PC-3 (cell line): Measurements from ENCODE around the gene TST. TPM values are rescaled to one million over a fixed set of nuclear protein-coding genes. Genes with fewer than 3 reads are reported as not detected.

Experiments used
- ATAC-seq: fragments of 200-7000 bp; cut with Tn5 transposase; 2 replicates; pipeline ENCODE4 v1.9.1; 2020; ENCODE audit warnings: mild to moderate bottlenecking, moderate library complexity
- BruUV-seq: library from RNA; stranded (reverse); fragments of 400-500 nt; replicated peaks from 2 replicates; lab custom pipeline; 2021; lab: Mats Ljungman, UMichigan
- CTCF ChIA-PET: fragments of 300-600 bp; sonication (Branson Sonifier 250); formaldehyde crosslinking; loops from one replicate; lab custom pipeline; 2022; ENCODE audit warnings: antibody characterized with exemption; lab: Charles Lee
- POLR2A ChIA-PET: fragments of 300-600 bp; sonication (Branson Sonifier 250); formaldehyde crosslinking; loops from one replicate; lab custom pipeline; 2022; ENCODE audit warnings: antibody characterized with exemption; ENCODE audit not compliant: unreplicated experiment; lab: Charles Lee
- DNase-seq: peaks from one replicate; pipeline ENCODE4 v3.0.0-alpha.2; 2015
- H2AFZ ChIP-seq: fragments of 300-600 bp; sonication (generic); 2 replicates; pipeline ENCODE4 v1.6.0; 2016; ENCODE audit warnings: antibody characterized with exemption, low read length
- H3F3A ChIP-seq: fragments of 300-600 bp; sonication (generic); one replicate; pipeline ENCODE4 v1.6.0; 2017; ENCODE audit warnings: antibody characterized with exemption, low read length, control low read depth, mild to moderate bottlenecking; ENCODE audit not compliant: unreplicated experiment
- H3K27ac ChIP-seq: fragments of 300-600 bp; sonication (generic); 2 replicates; pipeline ENCODE4 v1.5.1; 2016; ENCODE audit warnings: mild to moderate bottlenecking, low read length
- H3K27me3 ChIP-seq: fragments of 300-600 bp; sonication (generic); 2 replicates; pipeline ENCODE4 v1.6.1; 2016; ENCODE audit warnings: low read length, mixed read lengths
- H3K36me3 ChIP-seq: fragments of 300-600 bp; sonication (generic); 2 replicates; pipeline ENCODE4 v1.6.1; 2016; ENCODE audit warnings: low read depth, mixed run types, low read length, mixed read lengths
- H3K4me1 ChIP-seq: fragments of 300-600 bp; sonication (generic); 2 replicates; pipeline ENCODE4 v1.5.1; 2016; ENCODE audit warnings: low read length; ENCODE audit not compliant: insufficient read depth
- H3K4me2 ChIP-seq: fragments of 300-600 bp; sonication (generic); 2 replicates; pipeline ENCODE4 v1.6.0; 2016; ENCODE audit warnings: low read length
- H3K4me3 ChIP-seq: fragments of 300-600 bp; sonication (generic); 2 replicates; pipeline ENCODE4 v1.5.1; 2016; ENCODE audit warnings: mild to moderate bottlenecking, low read length, mixed read lengths
- H3K79me2 ChIP-seq: fragments of 300-600 bp; sonication (generic); 2 replicates; pipeline ENCODE4 v1.6.1; 2017; ENCODE audit warnings: low read length, mixed read lengths
- H3K9ac ChIP-seq: fragments of 300-600 bp; sonication (generic); 2 replicates; pipeline ENCODE4 v1.6.0; 2016; ENCODE audit warnings: mild to moderate bottlenecking, low read length
- H3K9me2 ChIP-seq: fragments of 300-600 bp; sonication (generic); replicated peaks from 2 replicates; pipeline ENCODE4 v1.6.1; 2016; ENCODE audit warnings: mixed run types, low read length, mixed read lengths
- H3K9me3 ChIP-seq: fragments of 300-600 bp; sonication (generic); 2 replicates; pipeline ENCODE4 v1.6.1; 2016; ENCODE audit warnings: low read length, mixed read lengths
- H4K20me1 ChIP-seq: fragments of 300-600 bp; sonication (generic); 2 replicates; pipeline ENCODE4 v1.6.1; 2016; ENCODE audit warnings: low read length, mixed read lengths
- CTCF ChIP-seq: fragments of 300-600 bp; sonication (generic); conservative IDR thresholded peaks from 2 replicates; pipeline ENCODE4 v1.5.1; 2017; ENCODE audit warnings: antibody characterized with exemption, low read depth, mild to moderate bottlenecking, low read length
- EZH2 ChIP-seq: fragments of 300-600 bp; sonication (generic); IDR thresholded peaks from one replicate; pipeline ENCODE4 v1.6.1; 2017; ENCODE audit warnings: antibody characterized with exemption, mild to moderate bottlenecking, low read length; ENCODE audit not compliant: unreplicated experiment
- EZH2phosphoT487 ChIP-seq: fragments of 300-600 bp; sonication (generic); IDR thresholded peaks from 2 replicates; pipeline ENCODE4 v1.6.1; 2018; ENCODE audit warnings: mild to moderate bottlenecking, antibody characterized with exemption, low read length, borderline replicate concordance
- intact Hi-C: fragments of 100-400 bp; cut with micrococcal nuclease; formaldehyde crosslinking; loops from 2 replicates; pipeline ENCODE4 v1.9.0; 2023
- total RNA-seq: library from RNA; depleted of rRNA; stranded (reverse); fragments of >200 nt; gene quantifications from 2 replicates; pipeline ENCODE4 v1.2.3, GENCODE V29; 2014; rRNA removed

TST gene
- total RNA-seq, 1 experiment from 2014 or later, result 35.9 TPM

- H2AFZ ChIP-seq, result 0 out of 2 replicates have a peak overlapping the region, but pooled peaks have one; percentile 26
- no peak for TF ChIP-seq CTCF
- no peak for TF ChIP-seq EZH2
- TF ChIP-seq EZH2phosphoT487, result no peak
- BruUV-seq, result no TSS peak
- H3K4me3 ChIP-seq, result no peak overlapping the region; the same call in 1 of the 2 replicates
- no peak for DNase-seq
- no peaks in the 10 kb centered on the region for H3K79me2 ChIP-seq
- no peak overlapping the region for H3K27ac ChIP-seq
- H3K36me3 ChIP-seq, result no peaks in the 10 kb centered on the region
- POLR2A ChIA-PET, result no interaction called here
- CTCF ChIA-PET, result no interaction called here
- H3F3A ChIP-seq, result no peaks in the 10 kb centered on the region
- intact Hi-C loops, result no loop called here
- no peak overlapping the region for H3K9ac ChIP-seq
- H3K9me3 ChIP-seq, result no peaks in the 10 kb centered on the region
- H3K4me1 ChIP-seq, result no peaks in the 10 kb centered on the region
- H3K9me2 ChIP-seq, result no peaks in the 10 kb centered on the region
- ATAC-seq, result no peak
- no peaks in the 10 kb centered on the region for H4K20me1 ChIP-seq
- H3K27me3 ChIP-seq, result peaks cover 12% of the 10 kb centered on the region; the same call in 1 of the 2 replicates
- H3K4me2 ChIP-seq, result no peak overlapping the region
These were observed 55.9 kb downstream of the TST start for GRCh38 chr22:36963302-36963701.

GRCh38 chr22:36961626-36962025 lies 57.6 kb downstream of the TST start:
- POLR2A ChIA-PET, result no interaction called here
- H3K4me3 ChIP-seq, result no peak overlapping the region
- no TSS peak for BruUV-seq

More at GRCh38 chr22:36961626-36962025, 57.6 kb downstream of the TST start:
- Histone ChIP-seq H3K4me1 (no peaks in the 10 kb centered on the region), H3F3A (no peaks in the 10 kb centered on the region), H3K27me3 (peaks cover 12% of the 10 kb centered on the region; the same call in 1 of the 2 replicates), H3K9me3 (no peaks in the 10 kb centered on the region), H3K9ac (no peak overlapping the region), H3K79me2 (no peaks in the 10 kb centered on the region), H4K20me1 (no peaks in the 10 kb centered on the region), H3K36me3 (no peaks in the 10 kb centered on the region), H3K4me2 (no peak overlapping the region), H3K9me2 (no peaks in the 10 kb centered on the region), H2AFZ (no peak overlapping the region), H3K27ac (no peak overlapping the region)
- intact Hi-C loops, result no loop called here
- TF ChIP-seq EZH2, result no peak
- no peak for TF ChIP-seq CTCF
- TF ChIP-seq EZH2phosphoT487, result no peak
- DNase-seq (no peak), ATAC-seq (no peak)
- CTCF ChIA-PET, result no interaction called here

Other genes with a start within 250 kb of the TST start
- 19.9 and 23.3 TPM in 2 replicates for gene IFT27, start 243.3 kb downstream of the TST start, total RNA-seq
- gene PVALB, start 202.4 kb downstream of the TST start, total RNA-seq, result not detected in 2 replicates
- 0.47 TPM in 1 of 2 replicates, not detected in the other for gene NCF4, start 158.4 kb downstream of the TST start, total RNA-seq
- 0.12 TPM in 1 of 2 replicates, not detected in the other for gene CSF2RB, start 105.8 kb downstream of the TST start, total RNA-seq
- gene MPST, start 295 bp upstream of the TST start, total RNA-seq, result 87.5 and 97.0 TPM in 2 replicates
- 22.1 and 25.9 TPM in 2 replicates for gene KCTD17, start 32.3 kb upstream of the TST start, total RNA-seq
- 0.04 TPM in 1 of 2 replicates, not detected in the other for gene TMPRSS6, start 90.3 kb upstream of the TST start, total RNA-seq
- gene IL2RB, start 130.5 kb upstream of the TST start, total RNA-seq, result not detected in 2 replicates
- 3.8 and 5.5 TPM in 2 replicates for gene C1QTNF6, start 168.8 kb upstream of the TST start, total RNA-seq
- 0.55 TPM in 1 of 2 replicates, not detected in the other for gene SSTR3, start 193.0 kb upstream of the TST start, total RNA-seq
- gene RAC2, start 224.8 kb upstream of the TST start, total RNA-seq, result 50.5 and 54.5 TPM in 2 replicates